ENCODE results near the gene PITPNC1. TPM values are rescaled to one million over a fixed set of nuclear protein-coding genes. Genes with fewer than 3 reads are reported as not detected.
"Not testable (repeated sequence)": the region's sequence is repeated elsewhere in the genome, so short reads cannot be mapped to it uniquely, and the experiment has no call there.

PITPNC1 gene
- total RNA-seq, 1 donor from 2014 or later = 12.4 TPM

GRCh38 chr17:67421869-67422273 is 44.8 kb downstream of the PITPNC1 start:
- peak; percentile 97 for DNase-seq (ENCODE audit: low read depth)
- H3K4me1 Mint-ChIP-seq (ENCODE audit: low read depth, unreplicated experiment) = peaks cover 7% of the 10 kb centered on the region
- H3K4me2 ChIP-seq (ENCODE audit: low read length) = peak overlapping the region; percentile 54

GRCh38 chr17:67422296-67422695 is 45.2 kb downstream of the PITPNC1 start:
- not testable (repeated sequence) for H3K9me3 ChIP-seq (ENCODE audit: insufficient read depth, low read depth, low read length); H3K27me3 ChIP-seq (ENCODE audit: insufficient read depth, low read length); H3K79me2 ChIP-seq (ENCODE audit: insufficient read depth, low read length); H3K4me3 Mint-ChIP-seq (ENCODE audit: unreplicated experiment); H3K27me3 Mint-ChIP-seq (ENCODE audit: low read depth, unreplicated experiment); FAIRE-seq; H3K4me3 ChIP-seq (ENCODE audit: insufficient read depth, low read depth, low read length); H3K36me3 ChIP-seq (ENCODE audit: insufficient read depth, low read length); H4K20me1 ChIP-seq (ENCODE audit: insufficient read depth, low read length); H3K36me3 Mint-ChIP-seq (ENCODE audit: low read depth, unreplicated experiment); H3K9me3 Mint-ChIP-seq (ENCODE audit: unreplicated experiment); DNase-seq (ENCODE audit: low read depth); H2AFZ ChIP-seq (ENCODE audit: low read depth, low read length); H3K4me1 Mint-ChIP-seq (ENCODE audit: low read depth, unreplicated experiment)
- peak overlapping the region; percentile 83 for H3K27ac ChIP-seq (ENCODE audit: low read depth, low read length)
- H3K4me1 ChIP-seq (ENCODE audit: insufficient read depth, low read length) = peaks cover 20% of the 10 kb centered on the region
- peak overlapping the region; percentile 54 for H3K4me2 ChIP-seq (ENCODE audit: low read length)
- peak overlapping the region; percentile 51 for H3K27ac Mint-ChIP-seq (ENCODE audit: unreplicated experiment)
- H3K9ac ChIP-seq (ENCODE audit: low read length) = peak overlapping the region; percentile 42

More at GRCh38 chr17:67421869-67422273, 44.8 kb downstream of the PITPNC1 start:
- Mint-ChIP-seq H3K36me3 (ENCODE audit: low read depth, unreplicated experiment) (no peaks in the 10 kb centered on the region), H3K27me3 (ENCODE audit: low read depth, unreplicated experiment) (no peaks in the 10 kb centered on the region), H3K9me3 (ENCODE audit: unreplicated experiment) (peaks cover 4% of the 10 kb centered on the region), H3K27ac (ENCODE audit: unreplicated experiment) (peak overlapping the region; percentile 51), H3K4me3 (ENCODE audit: unreplicated experiment) (no peak overlapping the region)
- H3K27me3 ChIP-seq (ENCODE audit: insufficient read depth, low read length) = no peaks in the 10 kb centered on the region
- H4K20me1 ChIP-seq (ENCODE audit: insufficient read depth, low read length) = no peaks in the 10 kb centered on the region
- no peak for TF ChIP-seq CTCF (IDR thresholded peaks at IDR 0.05; ENCODE audit: insufficient read depth, low read depth, low read length)
- TF ChIP-seq EZH2 (IDR thresholded peaks at IDR 0.05; ENCODE audit: insufficient read depth, low read length) = no peak
- no peak overlapping the region for H3K9ac ChIP-seq (ENCODE audit: low read length)
- FAIRE-seq = peak; percentile 93
- no peaks in the 10 kb centered on the region for H3K9me3 ChIP-seq (ENCODE audit: insufficient read depth, low read depth, low read length)
- no peak overlapping the region for H3K4me3 ChIP-seq (ENCODE audit: insufficient read depth, low read depth, low read length)
- peaks cover 20% of the 10 kb centered on the region for H3K4me1 ChIP-seq (ENCODE audit: insufficient read depth, low read length)
- no peaks in the 10 kb centered on the region for H3K79me2 ChIP-seq (ENCODE audit: insufficient read depth, low read length)
- H3K27ac ChIP-seq (ENCODE audit: low read depth, low read length) = peak overlapping the region; percentile 83
- no peak overlapping the region for H2AFZ ChIP-seq (ENCODE audit: low read depth, low read length)
- H3K36me3 ChIP-seq (ENCODE audit: insufficient read depth, low read length) = no peaks in the 10 kb centered on the region

GRCh38 chr17:67422897-67423296 is 45.8 kb downstream of the PITPNC1 start:
- no peak overlapping the region for H3K4me3 ChIP-seq (ENCODE audit: insufficient read depth, low read depth, low read length)
- Mint-ChIP-seq H3K4me1 (ENCODE audit: low read depth, unreplicated experiment) (peaks cover 7% of the 10 kb centered on the region), H3K27me3 (ENCODE audit: low read depth, unreplicated experiment) (no peaks in the 10 kb centered on the region), H3K36me3 (ENCODE audit: low read depth, unreplicated experiment) (no peaks in the 10 kb centered on the region), H3K9me3 (ENCODE audit: unreplicated experiment) (peaks cover 4% of the 10 kb centered on the region), H3K27ac (ENCODE audit: unreplicated experiment) (no peak overlapping the region), H3K4me3 (ENCODE audit: unreplicated experiment) (no peak overlapping the region)
- DNase-seq (ENCODE audit: low read depth) = peak; percentile 21
- no peak overlapping the region for H2AFZ ChIP-seq (ENCODE audit: low read depth, low read length)
- H3K79me2 ChIP-seq (ENCODE audit: insufficient read depth, low read length) = no peaks in the 10 kb centered on the region
- no peaks in the 10 kb centered on the region for H3K27me3 ChIP-seq (ENCODE audit: insufficient read depth, low read length)
- H3K4me1 ChIP-seq (ENCODE audit: insufficient read depth, low read length) = peaks cover 20% of the 10 kb centered on the region
- no peaks in the 10 kb centered on the region for H4K20me1 ChIP-seq (ENCODE audit: insufficient read depth, low read length)
- H3K4me2 ChIP-seq (ENCODE audit: low read length) = peak overlapping the region; percentile 54
- no peaks in the 10 kb centered on the region for H3K9me3 ChIP-seq (ENCODE audit: insufficient read depth, low read depth, low read length)
- H3K9ac ChIP-seq (ENCODE audit: low read length) = peak overlapping the region; percentile 42
- no peak for TF ChIP-seq EZH2 (IDR thresholded peaks at IDR 0.05; ENCODE audit: insufficient read depth, low read length)
- FAIRE-seq = no peak
- no peaks in the 10 kb centered on the region for H3K36me3 ChIP-seq (ENCODE audit: insufficient read depth, low read length)
- peak overlapping the region; percentile 83 for H3K27ac ChIP-seq (ENCODE audit: low read depth, low read length)
